HepG2 (cell line): ENCODE results near the gene LSM12. TPM values are rescaled to one million over a fixed set of nuclear protein-coding genes. Genes with fewer than 3 reads are reported as not detected.

Source experiments
- ATF3 ChIP-seq: sonication (generic); formaldehyde crosslinking; IDR thresholded peaks from 2 replicates; pipeline ENCODE4 v1.4.0; 2020; ENCODE audit warnings: missing genetic modification reagents
- ATF7-NPFF ChIP-seq: sonication (generic); formaldehyde crosslinking; IDR thresholded peaks from 2 replicates; pipeline ENCODE4 v1.8.1; 2023; ENCODE audit warnings: mild to moderate bottlenecking, low read depth, missing genetic modification reagents, moderate library complexity
- CAMTA2 ChIP-seq: sonication (generic); formaldehyde crosslinking; IDR thresholded peaks from 2 replicates; pipeline ENCODE4 v1.4.0; 2020; ENCODE audit warnings: mild to moderate bottlenecking, missing genetic modification reagents, borderline replicate concordance
- CTCF ChIP-seq: sonication (generic); formaldehyde crosslinking; IDR thresholded peaks from 2 replicates; pipeline ENCODE4 v1.5.0; 2020; ENCODE audit warnings: mild to moderate bottlenecking, missing genetic modification reagents, moderate library complexity
- ELF1 ChIP-seq: sonication (generic); formaldehyde crosslinking; IDR thresholded peaks from 2 replicates; pipeline ENCODE4 v1.4.0; 2020; ENCODE audit warnings: missing genetic modification reagents
- GABPB1 ChIP-seq: IDR thresholded peaks from 2 replicates; pipeline ENCODE4 v1.6.1; 2016; ENCODE audit warnings: mild to moderate bottlenecking, missing genetic modification reagents, moderate library complexity, missing compliant biosample characterization
- GATAD2A ChIP-seq: IDR thresholded peaks from 2 replicates; pipeline ENCODE4 v1.6.1; 2016
- HNRNPL ChIP-seq: fragments of 200-400 bp; formaldehyde crosslinking; IDR thresholded peaks from 2 replicates; pipeline ENCODE4 v1.6.1; 2017; ENCODE audit warnings: mild to moderate bottlenecking, low read depth, low read length
- KDM6A ChIP-seq: IDR thresholded peaks from 2 replicates; pipeline ENCODE4 v1.6.1; 2016; ENCODE audit warnings: low read depth
- ONECUT2 ChIP-seq: sonication (generic); formaldehyde crosslinking; IDR thresholded peaks from 2 replicates; pipeline ENCODE4 v1.4.0; 2020; ENCODE audit warnings: missing genetic modification reagents
- PHB2 ChIP-seq: fragments of 450-650 bp; IDR thresholded peaks from 2 replicates; pipeline ENCODE4 v1.6.1; 2018; ENCODE audit not compliant: partially characterized antibody
- PHF20 ChIP-seq: sonication (generic); formaldehyde crosslinking; IDR thresholded peaks from 2 replicates; pipeline ENCODE4 v1.5.0; 2020; ENCODE audit warnings: mild to moderate bottlenecking, missing genetic modification reagents
- POLR2AphosphoS2 ChIP-seq: IDR thresholded peaks from 2 replicates; pipeline ENCODE4 v1.6.1; 2011; ENCODE audit warnings: low read depth, low read length, improper control_type of control experiment
- SOX6 ChIP-seq, 2 experiments: fragments of 450-650 bp in 1 of 2; sonication (generic) in 1 of 2; formaldehyde crosslinking in 1 of 2; IDR thresholded peaks; 2 replicates each; pipeline versions ENCODE4 v1.4.0 to v1.6.1; 2017 to 2020; ENCODE audit warnings: antibody characterized with exemption in 1 of 2, mild to moderate bottlenecking in 1 of 2, missing genetic modification reagents in 1 of 2
- SP4 ChIP-seq: sonication (generic); formaldehyde crosslinking; IDR thresholded peaks from 2 replicates; pipeline ENCODE4 v1.8.1; 2023; ENCODE audit warnings: mild to moderate bottlenecking, missing genetic modification reagents
- U2AF1 ChIP-seq: fragments of 200-400 bp; formaldehyde crosslinking; optimal IDR thresholded peaks from 2 replicates; pipeline ENCODE3; 2017; ENCODE audit warnings: mild to moderate bottlenecking, low read depth, low read length
- ZFY ChIP-seq: sonication (generic); formaldehyde crosslinking; IDR thresholded peaks from 2 replicates; pipeline ENCODE4 v1.4.0; 2020; ENCODE audit warnings: missing genetic modification reagents
- ZKSCAN5 ChIP-seq: sonication (generic); formaldehyde crosslinking; IDR thresholded peaks from 2 replicates; pipeline ENCODE4 v1.5.1; 2020; ENCODE audit warnings: mild to moderate bottlenecking, missing genetic modification reagents
- ZNF205 ChIP-seq: IDR thresholded peaks from 2 replicates; pipeline ENCODE4 v1.6.1; 2018; ENCODE audit warnings: missing biosample characterization, missing genetic modification reagents
- ZNF275 ChIP-seq: sonication (generic); formaldehyde crosslinking; IDR thresholded peaks from 2 replicates; pipeline ENCODE4 v1.8.0; 2022; ENCODE audit warnings: missing genetic modification reagents, mild to moderate bottlenecking, inconsistent platforms, borderline replicate concordance
- ZNF691 ChIP-seq: sonication (generic); formaldehyde crosslinking; IDR thresholded peaks from 2 replicates; pipeline ENCODE4 v1.4.0; 2020; ENCODE audit warnings: missing genetic modification reagents, low read depth, mild to moderate bottlenecking, borderline replicate concordance
- ZNF746 ChIP-seq: sonication (generic); formaldehyde crosslinking; IDR thresholded peaks from 2 replicates; pipeline ENCODE4 v1.8.0; 2022; ENCODE audit warnings: mild to moderate bottlenecking, missing genetic modification reagents
- polyA plus RNA-seq, 8 experiments: library from polyadenylated mRNA; depleted of rRNA in 3 of 8; stranded (reverse) in 7 of 8; unstranded in 1 of 8; fragments of >200 nt; fragmentation: Illumina TruSeq in 4 of 8; extraction: Trizol in 4 of 8; gene quantifications; 2 replicates each; pipeline versions ENCODE4 v1.2.1 to v1.2.3, GENCODE V29; 2011 to 2016; ENCODE audit warnings: low read depth in 4 of 8, missing spikeins in 1 of 8, mixed read lengths in 1 of 8; ENCODE audit not compliant: insufficient read depth in 1 of 8
- total RNA-seq, 5 experiments: library from RNA; depleted of rRNA; stranded (reverse); fragments of >200 nt; fragmentation: Illumina TruSeq; extraction: Trizol; gene quantifications; 2 replicates each; pipeline ENCODE4 v1.2.3, GENCODE V29; 2016; ENCODE audit warnings: low read depth in 1 of 5
- TF ChIP-seq, protein P1 (sequence below): sonication (generic); formaldehyde crosslinking; IDR thresholded peaks from 2 replicates; pipeline ENCODE4 v1.5.1; 2020; ENCODE audit warnings: mild to moderate bottlenecking, moderate library complexity, missing genetic modification reagents
- TF ChIP-seq, protein P2 (sequence below): sonication (generic); formaldehyde crosslinking; IDR thresholded peaks from 2 replicates; pipeline ENCODE4 v1.8.1; 2023; ENCODE audit warnings: mild to moderate bottlenecking, missing genetic modification reagents, borderline replicate concordance

The LSM12 gene
- total and polyA plus RNA-seq, 2 of the 13 experiments (the other 11 are each of a cell fraction or from before 2014, with no cell fraction given): 52.8 to 55.7 TPM

GRCh38 chr17:44095647-44096496 is 29.4 kb upstream of the LSM12 start (continued):
- TF ChIP-seq CTCF (peak; percentile 81), PHB2 (no peak), CAMTA2 (CRISPR knock-in tag) (no peak), ZNF275 (no peak), ONECUT2 (CRISPR knock-in tag) (peak; percentile 48; the same call in 1 of the 2 replicates), ZNF691 (CRISPR knock-in tag) (peak; percentile 58; the same call in 1 of the 2 replicates), GATAD2A (CRISPR knock-in tag) (no peak), PHF20 (peak; percentile 63; the same call in 1 of the 2 replicates), ATF3 (CRISPR knock-in tag) (no peak), POLR2AphosphoS2 (no peak), ZNF746 (CRISPR knock-in tag) (peak; percentile 86), ZKSCAN5 (CRISPR knock-in tag) (no peak), SOX6 (IDR thresholded peaks at IDR 0.05) (no peak), SOX6 (CRISPR knock-in tag; IDR thresholded peaks at IDR 0.05) (peak; percentile 28; the same call in 1 of the 2 replicates), ZNF205 (no peak), ZFY (CRISPR knock-in tag) (peak; percentile 61; the same call in 1 of the 2 replicates), U2AF1 (no peak), ELF1 (CRISPR knock-in tag) (peak; percentile 89), ATF7-NPFF (CRISPR knock-in tag) (no peak), SP4 (CRISPR knock-in tag) (peak; percentile 69), HNRNPL (0 out of 2 replicates have a peak, but pooled peaks have one; percentile 46), GABPB1 (peak; percentile 44; the same call in 1 of the 2 replicates), KDM6A (0 out of 2 replicates have a peak, but pooled peaks have one; percentile 25)
- TF ChIP-seq, protein P1, sequence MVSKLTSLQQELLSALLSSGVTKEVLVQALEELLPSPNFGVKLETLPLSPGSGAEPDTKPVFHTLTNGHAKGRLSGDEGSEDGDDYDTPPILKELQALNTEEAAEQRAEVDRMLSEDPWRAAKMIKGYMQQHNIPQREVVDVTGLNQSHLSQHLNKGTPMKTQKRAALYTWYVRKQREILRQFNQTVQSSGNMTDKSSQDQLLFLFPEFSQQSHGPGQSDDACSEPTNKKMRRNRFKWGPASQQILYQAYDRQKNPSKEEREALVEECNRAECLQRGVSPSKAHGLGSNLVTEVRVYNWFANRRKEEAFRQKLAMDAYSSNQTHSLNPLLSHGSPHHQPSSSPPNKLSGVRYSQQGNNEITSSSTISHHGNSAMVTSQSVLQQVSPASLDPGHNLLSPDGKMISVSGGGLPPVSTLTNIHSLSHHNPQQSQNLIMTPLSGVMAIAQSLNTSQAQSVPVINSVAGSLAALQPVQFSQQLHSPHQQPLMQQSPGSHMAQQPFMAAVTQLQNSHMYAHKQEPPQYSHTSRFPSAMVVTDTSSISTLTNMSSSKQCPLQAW (CRISPR knock-in tag): peak; percentile 52; the same call in 1 of the 2 replicates
- TF ChIP-seq, protein P2, sequence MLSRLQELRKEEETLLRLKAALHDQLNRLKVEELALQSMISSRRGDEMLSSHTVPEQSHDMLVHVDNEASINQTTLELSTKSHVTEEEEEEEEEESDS (CRISPR knock-in tag): no peak
